GM10266 (cell line): Measurements from ENCODE around the gene CCNK.

Experiments used
- DNase-seq: peaks from one replicate; pipeline ENCODE4 v3.0.0; 2012; ENCODE audit errors: extremely low spot score
- TF ChIP-seq, protein P1 (sequence below): IDR thresholded peaks from 2 replicates; pipeline ENCODE4 v1.5.1; 2012; ENCODE audit warnings: mild to moderate bottlenecking, low read depth; ENCODE audit not compliant: control insufficient read depth, insufficient read depth; ENCODE audit errors: missing control alignments

CCNK gene

DNA sequence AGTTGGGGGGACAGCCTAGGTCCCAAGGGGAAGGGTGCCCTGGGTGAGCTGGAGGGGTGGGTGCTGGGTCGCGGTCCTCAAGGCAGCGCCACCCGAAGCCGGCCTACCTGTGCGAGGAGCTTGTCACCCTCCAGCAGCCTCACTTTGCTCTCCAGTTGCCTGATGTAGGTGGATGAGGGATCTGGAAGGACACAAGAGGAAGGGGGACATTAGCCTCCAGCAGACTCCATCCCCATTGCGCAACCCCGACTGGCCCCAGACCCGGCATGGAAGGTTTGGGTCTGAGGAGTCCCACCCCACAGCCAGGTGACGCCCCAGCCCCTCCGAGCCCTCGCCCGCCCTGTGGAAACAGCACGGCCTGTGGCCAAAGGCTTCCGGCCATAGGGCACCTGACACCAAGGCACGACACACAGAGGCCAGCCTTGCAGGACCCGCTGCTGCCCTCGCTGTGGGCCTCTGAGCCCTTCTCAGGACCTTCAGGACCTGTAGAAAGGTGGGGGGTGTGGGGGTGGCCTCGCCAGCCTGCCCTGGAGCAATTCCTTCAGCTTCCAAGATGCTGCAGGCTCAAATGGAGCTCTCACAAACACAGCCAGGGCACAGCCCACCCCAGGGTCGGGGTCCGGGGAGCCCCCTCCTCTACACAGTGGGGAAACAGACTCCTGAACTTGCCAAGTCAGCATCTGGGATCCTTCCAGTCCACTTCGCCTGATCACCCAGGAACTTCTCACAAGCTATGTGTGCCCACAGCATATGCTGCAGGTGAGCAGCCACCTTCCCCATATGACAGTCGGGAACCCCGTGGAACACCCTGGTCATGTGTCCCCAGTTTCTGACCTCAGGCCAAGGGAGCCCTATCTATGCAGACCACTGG is 54.9 kb downstream of the CCNK start:
- TF ChIP-seq, protein P1, sequence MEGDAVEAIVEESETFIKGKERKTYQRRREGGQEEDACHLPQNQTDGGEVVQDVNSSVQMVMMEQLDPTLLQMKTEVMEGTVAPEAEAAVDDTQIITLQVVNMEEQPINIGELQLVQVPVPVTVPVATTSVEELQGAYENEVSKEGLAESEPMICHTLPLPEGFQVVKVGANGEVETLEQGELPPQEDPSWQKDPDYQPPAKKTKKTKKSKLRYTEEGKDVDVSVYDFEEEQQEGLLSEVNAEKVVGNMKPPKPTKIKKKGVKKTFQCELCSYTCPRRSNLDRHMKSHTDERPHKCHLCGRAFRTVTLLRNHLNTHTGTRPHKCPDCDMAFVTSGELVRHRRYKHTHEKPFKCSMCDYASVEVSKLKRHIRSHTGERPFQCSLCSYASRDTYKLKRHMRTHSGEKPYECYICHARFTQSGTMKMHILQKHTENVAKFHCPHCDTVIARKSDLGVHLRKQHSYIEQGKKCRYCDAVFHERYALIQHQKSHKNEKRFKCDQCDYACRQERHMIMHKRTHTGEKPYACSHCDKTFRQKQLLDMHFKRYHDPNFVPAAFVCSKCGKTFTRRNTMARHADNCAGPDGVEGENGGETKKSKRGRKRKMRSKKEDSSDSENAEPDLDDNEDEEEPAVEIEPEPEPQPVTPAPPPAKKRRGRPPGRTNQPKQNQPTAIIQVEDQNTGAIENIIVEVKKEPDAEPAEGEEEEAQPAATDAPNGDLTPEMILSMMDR: no peak
- DNase-seq: no peak

GRCh38 chr14:99537399-99537798 is 56.2 kb downstream of the CCNK start:
- DNase-seq: no peak
- TF ChIP-seq, protein P1: no peak

DNA sequence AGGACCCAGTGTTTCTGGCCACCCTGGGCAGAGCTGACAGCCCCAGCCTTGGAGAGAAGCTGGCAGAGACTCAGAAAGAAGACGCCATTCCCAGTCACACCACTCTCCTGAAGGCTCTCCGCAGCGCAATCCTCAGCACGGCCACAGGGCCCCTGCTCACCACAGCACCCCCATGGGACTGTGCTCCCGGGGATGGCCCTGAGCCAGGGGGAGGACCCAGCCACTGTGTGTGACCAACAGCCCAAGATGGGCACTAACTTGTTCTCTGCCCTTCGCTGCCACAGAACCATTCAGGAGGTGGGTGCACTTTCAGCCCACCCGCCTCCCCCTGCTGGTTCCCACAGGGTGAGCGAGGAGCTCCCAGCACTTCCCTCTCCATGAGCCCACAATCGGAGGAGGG is 57.1 kb downstream of the CCNK start:
- no peak for DNase-seq
- TF ChIP-seq, protein P1: no peak

DNA sequence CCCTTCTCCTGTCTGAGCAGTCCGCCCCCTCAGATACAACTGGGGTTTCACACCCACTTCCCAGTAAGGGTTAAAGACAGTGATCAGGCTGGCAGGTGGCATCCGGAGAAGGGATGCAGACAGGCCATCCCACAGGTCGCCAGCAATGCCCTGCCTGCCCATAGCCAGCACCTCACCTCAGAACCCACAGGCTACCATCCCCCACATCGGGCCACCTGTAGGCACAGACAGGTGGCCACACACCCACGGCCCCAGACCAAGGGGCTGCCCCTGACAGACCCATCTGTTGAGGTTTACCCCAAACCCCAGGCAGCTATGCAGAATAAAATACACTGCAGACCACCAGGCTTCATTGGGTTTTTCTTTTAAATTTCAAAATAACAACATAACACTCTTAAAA is 57.5 kb downstream of the CCNK start:
- TF ChIP-seq, protein P1: no peak

GRCh38 chr14:99539491-99539890 is 58.3 kb downstream of the CCNK start:
- DNase-seq: no peak
- TF ChIP-seq, protein P1: no peak

More for the DNA sequence above, 57.5 kb downstream of the CCNK start:
- DNase-seq: no peak

DNA sequence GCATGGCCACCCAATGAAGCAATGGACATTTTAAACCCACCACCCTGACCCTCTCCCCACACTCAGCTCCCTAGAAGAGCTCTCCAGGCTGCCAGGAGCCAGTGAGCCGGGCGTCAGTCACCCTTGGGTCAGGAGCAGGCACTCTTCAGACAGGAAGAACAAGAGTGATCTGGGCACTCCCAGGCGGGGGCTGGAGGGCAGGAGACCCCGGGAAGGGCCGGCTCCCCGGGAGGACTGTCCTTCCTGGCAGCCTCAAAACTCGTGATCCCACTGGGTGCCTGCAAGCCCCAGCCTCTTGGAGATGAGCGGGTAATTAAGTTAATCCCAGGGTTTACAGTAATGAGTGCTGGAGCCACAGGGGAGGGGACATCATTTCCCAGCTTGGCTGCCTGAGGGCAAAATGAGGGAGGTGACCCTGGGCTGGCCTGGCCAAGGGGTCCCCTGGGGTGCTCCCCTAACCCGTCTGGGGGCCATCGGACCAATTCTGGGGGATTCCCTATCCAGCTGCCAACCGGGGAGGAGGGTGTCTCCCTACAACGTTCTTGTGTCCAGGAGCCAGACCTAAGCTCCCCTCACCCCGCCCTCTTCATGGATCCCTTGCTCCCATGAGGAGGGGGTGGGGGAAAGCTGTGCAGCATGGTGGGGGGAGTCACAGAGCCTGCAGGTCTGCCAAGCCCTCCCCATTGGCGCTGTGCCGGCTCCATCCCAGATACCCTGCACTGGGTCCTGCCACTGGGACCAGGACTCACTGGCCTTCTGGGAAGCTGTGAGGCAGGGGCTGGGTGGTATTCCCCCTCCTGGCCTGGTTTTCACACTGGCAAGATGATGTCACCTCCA is 59.2 kb downstream of the CCNK start:
- TF ChIP-seq, protein P1: no peak
- DNase-seq: no peak
